ENCODE measurements around the gene CEP170B. TPM values are rescaled to one million over a fixed set of nuclear protein-coding genes. Genes with fewer than 3 reads are reported as not detected.
A peak's percentile ranks its signal among the peaks of the same experiment; 100 is the strongest.

CEP170B gene
- total and polyA plus RNA-seq, 4 donors: 1.5 to 10.9 (median 6.7) TPM

DNA sequence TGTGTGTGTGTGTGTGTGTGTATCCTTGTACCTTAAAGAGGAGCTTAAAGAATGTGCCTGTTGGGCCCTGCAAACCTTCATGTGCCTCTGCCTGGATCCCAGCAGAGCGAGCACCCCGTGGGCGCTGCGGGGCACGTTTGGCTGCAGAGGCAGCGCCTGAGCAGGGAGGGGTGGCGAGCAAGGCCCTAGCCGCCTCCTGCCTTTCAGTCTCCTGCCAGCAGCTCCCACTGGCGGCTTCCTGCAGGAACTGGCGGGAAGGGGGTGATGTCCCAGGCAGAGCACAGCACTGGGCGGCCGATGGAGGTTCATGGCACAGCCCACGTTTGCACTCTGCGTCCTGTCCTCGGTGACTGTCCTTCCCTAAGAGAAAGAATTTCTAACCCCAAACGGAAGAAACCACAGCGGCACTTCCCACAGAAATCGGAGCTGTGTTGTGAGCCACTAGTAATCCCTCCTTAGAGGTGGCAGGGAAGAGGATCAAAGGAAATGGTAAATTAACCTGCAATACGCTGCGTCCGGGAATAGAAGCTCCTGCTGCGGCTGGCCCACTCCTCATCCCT lies 44.3 kb upstream of the CEP170B start:
- no peak for TF ChIP-seq FOXA1 (IDR thresholded peaks at IDR 0.05)
- peak; percentile 67 to 82 for TF ChIP-seq RAD21 (IDR thresholded peaks at IDR 0.05)
- peak; percentile 60 for TF ChIP-seq CTCF (IDR thresholded peaks at IDR 0.05; ENCODE audit: low read depth, low read length, missing input control)
- no peak for TF ChIP-seq YY1 (IDR thresholded peaks at IDR 0.05)
- Histone ChIP-seq H3K4me1 (ENCODE audit: control insufficient read depth in 4 of 4, insufficient read depth in 4 of 4, low read length in 3 of 4) (peaks cover 2 to 15% (median 7%) of the 10 kb centered on the region in 4 donors), H3K9ac (ENCODE audit: low read depth in 1 of 2, low read length in 2 of 2) (no peak overlapping the region), H3K27ac (ENCODE audit: low read depth in 1 of 2, low read length in 2 of 2) (no peak overlapping the region), H3K4me3 (ENCODE audit: low read depth in 1 of 3, low read length in 3 of 3) (no peak overlapping the region), H3K27me3 (ENCODE audit: control insufficient read depth in 4 of 4, insufficient read depth in 4 of 4, low read length in 3 of 4) (peaks cover 0 to 2% (median 0%) of the 10 kb centered on the region in 4 donors), H3K36me3 (ENCODE audit: control insufficient read depth in 4 of 4, insufficient read depth in 3 of 4, low read depth in 1 of 4, low read length in 3 of 4) (no peaks in the 10 kb centered on the region), H3K9me3 (ENCODE audit: control insufficient read depth in 4 of 4, low read length in 3 of 4) (no peaks in the 10 kb centered on the region)
- DNase-seq (ENCODE audit: low spot score): no peak
- WGBS: 27% methylated on average over 22 of the region's 22 CpGs

DNA sequence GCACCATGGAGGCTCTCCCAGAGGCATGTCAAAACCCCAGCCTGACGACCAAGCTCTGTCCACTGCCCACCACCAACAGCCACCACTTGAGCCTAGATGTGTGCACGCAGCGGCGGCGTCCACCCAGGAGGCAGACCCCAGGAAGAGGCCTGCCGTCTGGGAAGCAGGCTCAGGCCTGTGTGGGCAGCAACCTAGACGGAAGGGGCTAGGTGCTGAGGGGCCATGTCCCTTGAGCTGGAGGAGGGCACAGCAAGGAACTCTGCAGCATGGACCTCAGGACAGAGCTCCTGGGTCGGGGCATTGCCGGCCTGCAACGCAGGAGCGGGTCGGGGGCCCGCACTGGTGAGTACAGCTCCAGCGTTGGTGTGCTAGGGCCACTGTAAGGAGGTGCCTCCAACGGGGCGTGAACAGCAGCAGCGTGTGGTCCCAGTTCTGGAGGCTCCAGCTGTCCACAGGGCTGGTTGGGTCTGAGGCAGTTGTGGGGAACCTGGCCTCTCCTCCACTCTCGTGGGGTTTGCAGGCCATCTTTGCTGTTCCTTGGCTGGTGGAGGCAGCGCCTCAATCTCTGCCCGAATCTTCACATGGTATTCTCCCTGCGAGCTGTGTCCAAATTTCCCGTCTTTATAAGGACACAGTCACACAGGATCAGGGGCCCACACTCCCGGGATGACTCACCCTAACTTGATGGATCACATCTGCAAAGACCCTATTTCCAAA lies 43.7 kb upstream of the CEP170B start:
- WGBS: 91% methylated on average over 23 of the region's 23 CpGs
- no peak for TF ChIP-seq GABPA (IDR thresholded peaks at IDR 0.05 in 1 of 2, conservative IDR thresholded peaks at IDR 0.05 in 1 of 2)
- no peak for TF ChIP-seq JUND (IDR thresholded peaks at IDR 0.05)
- no peak for TF ChIP-seq EGR1 (IDR thresholded peaks at IDR 0.05; ENCODE audit: low read depth in 2 of 2)
- no peak for TF ChIP-seq SP1 (IDR thresholded peaks at IDR 0.05)
- no peak for TF ChIP-seq FOXA1 (IDR thresholded peaks at IDR 0.05)
- TF ChIP-seq REST (IDR thresholded peaks at IDR 0.05): no peak
- no peak for TF ChIP-seq RXRA (IDR thresholded peaks at IDR 0.05)
- TF ChIP-seq FOXA2 (IDR thresholded peaks at IDR 0.05): no peak
- no peak for TF ChIP-seq YY1 (IDR thresholded peaks at IDR 0.05)
- no peak for TF ChIP-seq RAD21 (IDR thresholded peaks at IDR 0.05)
- no peak for TF ChIP-seq NR2F2 (IDR thresholded peaks at IDR 0.05)
- TF ChIP-seq, protein P1, sequence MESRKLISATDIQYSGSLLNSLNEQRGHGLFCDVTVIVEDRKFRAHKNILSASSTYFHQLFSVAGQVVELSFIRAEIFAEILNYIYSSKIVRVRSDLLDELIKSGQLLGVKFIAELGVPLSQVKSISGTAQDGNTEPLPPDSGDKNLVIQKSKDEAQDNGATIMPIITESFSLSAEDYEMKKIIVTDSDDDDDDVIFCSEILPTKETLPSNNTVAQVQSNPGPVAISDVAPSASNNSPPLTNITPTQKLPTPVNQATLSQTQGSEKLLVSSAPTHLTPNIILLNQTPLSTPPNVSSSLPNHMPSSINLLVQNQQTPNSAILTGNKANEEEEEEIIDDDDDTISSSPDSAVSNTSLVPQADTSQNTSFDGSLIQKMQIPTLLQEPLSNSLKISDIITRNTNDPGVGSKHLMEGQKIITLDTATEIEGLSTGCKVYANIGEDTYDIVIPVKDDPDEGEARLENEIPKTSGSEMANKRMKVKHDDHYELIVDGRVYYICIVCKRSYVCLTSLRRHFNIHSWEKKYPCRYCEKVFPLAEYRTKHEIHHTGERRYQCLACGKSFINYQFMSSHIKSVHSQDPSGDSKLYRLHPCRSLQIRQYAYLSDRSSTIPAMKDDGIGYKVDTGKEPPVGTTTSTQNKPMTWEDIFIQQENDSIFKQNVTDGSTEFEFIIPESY (IDR thresholded peaks at IDR 0.05): no peak
- TF ChIP-seq, protein P2, sequence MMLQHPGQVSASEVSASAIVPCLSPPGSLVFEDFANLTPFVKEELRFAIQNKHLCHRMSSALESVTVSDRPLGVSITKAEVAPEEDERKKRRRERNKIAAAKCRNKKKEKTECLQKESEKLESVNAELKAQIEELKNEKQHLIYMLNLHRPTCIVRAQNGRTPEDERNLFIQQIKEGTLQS (IDR thresholded peaks at IDR 0.05): no peak
- TF ChIP-seq CTCF (IDR thresholded peaks at IDR 0.05; ENCODE audit: low read depth, low read length, missing input control): no peak
- TF ChIP-seq HNF4A (conservative IDR thresholded peaks at IDR 0.05): no peak
- no peak for TF ChIP-seq HNF4G (IDR thresholded peaks at IDR 0.05)
- no peak overlapping the region for H3K9ac ChIP-seq (ENCODE audit: low read depth in 1 of 2, low read length in 2 of 2)
- peaks cover 6 to 17% (median 10%) of the 10 kb centered on the region in 4 donors for H3K4me1 ChIP-seq (ENCODE audit: control insufficient read depth in 4 of 4, insufficient read depth in 4 of 4, low read length in 3 of 4)
- no peaks in the 10 kb centered on the region for H3K36me3 ChIP-seq (ENCODE audit: control insufficient read depth in 4 of 4, insufficient read depth in 3 of 4, low read depth in 1 of 4, low read length in 3 of 4)
- no peaks in the 10 kb centered on the region for H3K9me3 ChIP-seq (ENCODE audit: control insufficient read depth in 4 of 4, low read length in 3 of 4)
- H3K27me3 ChIP-seq (ENCODE audit: control insufficient read depth in 4 of 4, insufficient read depth in 4 of 4, low read length in 3 of 4): peaks cover 0 to 2% (median 0%) of the 10 kb centered on the region in 4 donors
- H3K4me3 ChIP-seq (ENCODE audit: low read depth in 1 of 3, low read length in 3 of 3): no peak overlapping the region
- H3K27ac ChIP-seq (ENCODE audit: low read depth in 1 of 2, low read length in 2 of 2): no peak overlapping the region
- DNase-seq (ENCODE audit: low spot score): no peak
